Panc1 (cell line): ENCODE data around the gene ALG2. TPM values are rescaled to one million over a fixed set of nuclear protein-coding genes. Genes with fewer than 3 reads are reported as not detected.

ENCODE experiments used
- ATAC-seq: fragments of 200-7000 bp; cut with Tn5 transposase; 2 replicates; pipeline ENCODE4 v1.9.1; 2020; ENCODE audit warnings: mild to moderate bottlenecking, moderate library complexity
- BruUV-seq: library from RNA; stranded (reverse); fragments of 400-500 nt; replicated peaks from 2 replicates; lab custom pipeline; 2021; lab: Mats Ljungman, UMichigan
- CTCF ChIA-PET: fragments of 300-600 bp; sonication (Branson Sonifier 250); formaldehyde crosslinking; loops from one replicate; lab custom pipeline; 2022; ENCODE audit warnings: antibody characterized with exemption; lab: Charles Lee
- POLR2A ChIA-PET: fragments of 300-600 bp; sonication (Branson Sonifier 250); formaldehyde crosslinking; loops from one replicate; lab custom pipeline; 2022; ENCODE audit warnings: antibody characterized with exemption; lab: Charles Lee
- DNase-seq: peaks from one replicate; pipeline ENCODE4 v3.0.0-alpha.2; 2010; ENCODE audit warnings: low read depth, low spot score
- H3K27ac ChIP-seq: 2 replicates; pipeline ENCODE4 v1.5.1; 2011; ENCODE audit warnings: mild to moderate bottlenecking, low read length, inconsistent platforms
- H3K27me3 ChIP-seq: fragments of 200-500 bp; sonication (Bioruptor generic); 2 replicates; pipeline ENCODE4 v1.6.0; 2014; ENCODE audit warnings: low read length, inconsistent platforms; ENCODE audit not compliant: control insufficient read depth, insufficient read depth
- H3K36me3 ChIP-seq: fragments of 200-500 bp; sonication (Bioruptor generic); 2 replicates; pipeline ENCODE4 v1.5.1; 2014; ENCODE audit warnings: inconsistent platforms, mild to moderate bottlenecking, low read length, moderate library complexity; ENCODE audit not compliant: control insufficient read depth, insufficient read depth
- H3K4me1 ChIP-seq: 2 replicates; pipeline ENCODE4 v1.5.1; 2011; ENCODE audit warnings: inconsistent platforms, mild to moderate bottlenecking, low read length, moderate library complexity; ENCODE audit not compliant: control insufficient read depth, insufficient read depth
- H3K4me3 ChIP-seq, 2 experiments: 2 replicates each; pipeline ENCODE4 v1.5.1; 2011 to 2012; ENCODE audit warnings: low read depth in 2 of 2, low read length in 2 of 2, mild to moderate bottlenecking in 2 of 2, inconsistent platforms in 1 of 2, moderate library complexity in 1 of 2
- H3K9me3 ChIP-seq: fragments of 200-500 bp; sonication (Bioruptor generic); 2 replicates; pipeline ENCODE4 v1.5.1; 2014; ENCODE audit warnings: low read depth, mild to moderate bottlenecking, inconsistent platforms, low read length, moderate library complexity; ENCODE audit not compliant: control insufficient read depth, insufficient read depth
- CTCF ChIP-seq: fragments of 450-650 bp; IDR thresholded peaks from 2 replicates; pipeline ENCODE4 v1.5.1; 2017; ENCODE audit warnings: mild to moderate bottlenecking
- POLR2AphosphoS5 ChIP-seq: IDR thresholded peaks from 2 replicates; pipeline ENCODE4 v1.6.1; 2012; ENCODE audit warnings: mild to moderate bottlenecking, low read depth, low read length, moderate library complexity
- REST ChIP-seq, 2 experiments: IDR thresholded peaks; 2 replicates each; pipeline ENCODE4 v1.6.1; 2011 to 2012; ENCODE audit warnings: low read depth in 2 of 2, control low read depth in 1 of 2, low read length in 1 of 2, mild to moderate bottlenecking in 1 of 2, moderate library complexity in 1 of 2; ENCODE audit not compliant: insufficient read depth in 1 of 2
- SIN3A ChIP-seq: IDR thresholded peaks from 2 replicates; pipeline ENCODE4 v1.6.1; 2012; ENCODE audit warnings: low read depth, mild to moderate bottlenecking, low read length, moderate library complexity, borderline replicate concordance; ENCODE audit not compliant: insufficient read depth
- TCF7L2 ChIP-seq: IDR thresholded peaks from 2 replicates; pipeline ENCODE4 v1.6.1; 2011; ENCODE audit warnings: mild to moderate bottlenecking, low read depth, low read length, inconsistent platforms
- in situ Hi-C: cut with HindIII; loops from 2 replicates; pipeline ENCODE4 v1.10.0; 2016; ENCODE audit warnings: low sequenced_read_pairs, low pct_unique_long_range_greater_than_20kb
- intact Hi-C: fragments of 100-400 bp; cut with micrococcal nuclease; formaldehyde crosslinking; loops from one replicate; pipeline ENCODE4 v1.10.0; 2022; ENCODE audit not compliant: unreplicated experiment
- total RNA-seq: library from RNA; stranded (reverse); gene quantifications from one replicate; pipeline ENCODE4 v1.2.1, GENCODE V29; 2021; ENCODE audit not compliant: unreplicated experiment

ALG2 gene
- total RNA-seq, 1 experiment from 2014 or later = 20.8 TPM

- no peaks in the 10 kb centered on the region for H3K9me3 ChIP-seq
- DNase-seq (no peak), ATAC-seq (no peak)
- H3K4me3 ChIP-seq = no peak overlapping the region
- no peak overlapping the region for H3K27ac ChIP-seq
- ChIA-PET POLR2A (no interaction called here), CTCF (no interaction called here)
- in situ Hi-C loops = no loop called here
- BruUV-seq = no TSS peak
- no peaks in the 10 kb centered on the region for H3K27me3 ChIP-seq
- intact Hi-C loops = loop anchor here (10.0 kb wide), 1 partner anchor 753 kb away; no protein-coding TSS in a partner anchor
- no peaks in the 10 kb centered on the region for H3K4me1 ChIP-seq
- TF ChIP-seq CTCF (no peak), SIN3A (no peak), TCF7L2 (no peak), POLR2AphosphoS5 (no peak), REST (IDR thresholded peaks at IDR 0.05; ENCODE audit: insufficient read depth in 1 of 2, low read depth in 2 of 2, low read length in 1 of 2) (no peak)
- no peaks in the 10 kb centered on the region for H3K36me3 ChIP-seq
Measured at GRCh38 chr9:99261923-99262322, 40.2 kb upstream of the ALG2 start.

- intact Hi-C loops = no loop called here
- no peak overlapping the region for H3K27ac ChIP-seq
- ChIA-PET POLR2A (no interaction called here), CTCF (no interaction called here)
- DNase-seq (no peak), ATAC-seq (peak; percentile 58)
- H3K4me3 ChIP-seq = peak overlapping the region in 1 of 2 experiments; percentile 20; a peak in 2 of 4 replicates
- no peak for TF ChIP-seq CTCF
- no peak for TF ChIP-seq POLR2AphosphoS5
- no peak for TF ChIP-seq TCF7L2
- TF ChIP-seq SIN3A = no peak
- TF ChIP-seq REST (IDR thresholded peaks at IDR 0.05; ENCODE audit: insufficient read depth in 1 of 2, low read depth in 2 of 2, low read length in 1 of 2) = no peak
- no peaks in the 10 kb centered on the region for H3K36me3 ChIP-seq
- in situ Hi-C loops = no loop called here
- no TSS peak for BruUV-seq
- no peaks in the 10 kb centered on the region for H3K4me1 ChIP-seq
- no peaks in the 10 kb centered on the region for H3K27me3 ChIP-seq
- no peaks in the 10 kb centered on the region for H3K9me3 ChIP-seq
Measured at GRCh38 chr9:99259231-99259918, 37.6 kb upstream of the ALG2 start.
